Mesendoderm (in vitro differentiated cells): ENCODE measurements around the gene FGF12.
"Not testable (repeated sequence)": the region's sequence is repeated elsewhere in the genome, so short reads cannot be mapped to it uniquely, and the experiment has no call there.

Source experiments
- DNase-seq: peaks from one replicate; pipeline ENCODE4 v3.0.0; 2013
- H2AK5ac ChIP-seq: 2 replicates; pipeline ENCODE4 v1.6.1; 2013; ENCODE audit warnings: low read length, inconsistent platforms
- H2BK120ac ChIP-seq: 2 replicates; pipeline ENCODE4 v1.6.1; 2013; ENCODE audit warnings: low read depth, mild to moderate bottlenecking, low read length, moderate library complexity, mixed read lengths
- H2BK15ac ChIP-seq: replicated peaks from 2 replicates; pipeline ENCODE4 v1.6.1; 2013; ENCODE audit warnings: low read depth, mild to moderate bottlenecking, moderate library complexity
- H2BK5ac ChIP-seq: 2 replicates; pipeline ENCODE4 v1.6.1; 2013; ENCODE audit warnings: low read length, inconsistent platforms
- H3K18ac ChIP-seq: 2 replicates; pipeline ENCODE4 v1.6.1; 2013; ENCODE audit warnings: mild to moderate bottlenecking, low read length, mixed read lengths
- H3K23ac ChIP-seq: one replicate; pipeline ENCODE4 v1.6.1; 2013; ENCODE audit warnings: low read length
- H3K27ac ChIP-seq: 2 replicates; pipeline ENCODE4 v1.5.1; 2013; ENCODE audit warnings: low read depth, mild to moderate bottlenecking, inconsistent platforms, low read length, moderate library complexity
- H3K27me3 ChIP-seq: 2 replicates; pipeline ENCODE4 v1.6.1; 2013; ENCODE audit warnings: low read length, control low read depth, mild to moderate bottlenecking, inconsistent platforms; ENCODE audit not compliant: insufficient read depth, poor library complexity
- H3K36me3 ChIP-seq: 2 replicates; pipeline ENCODE4 v1.6.1; 2013; ENCODE audit warnings: low read length, inconsistent platforms; ENCODE audit not compliant: control insufficient read depth, insufficient read depth
- H3K4ac ChIP-seq: one replicate; pipeline ENCODE4 v1.6.1; 2013; ENCODE audit warnings: low read depth, mild to moderate bottlenecking, low read length, moderate library complexity
- H3K4me1 ChIP-seq: 2 replicates; pipeline ENCODE4 v1.6.1; 2013; ENCODE audit warnings: low read depth, low read length, inconsistent platforms; ENCODE audit not compliant: control insufficient read depth
- H3K4me2 ChIP-seq: 2 replicates; pipeline ENCODE4 v1.6.1; 2013; ENCODE audit warnings: low read length
- H3K4me3 ChIP-seq: 2 replicates; pipeline ENCODE4 v1.5.1; 2013; ENCODE audit warnings: mild to moderate bottlenecking, low read length
- H3K56ac ChIP-seq: one replicate; pipeline ENCODE4 v1.6.1; 2013; ENCODE audit warnings: low read length
- H3K79me1 ChIP-seq: 2 replicates; pipeline ENCODE4 v1.6.1; 2013; ENCODE audit warnings: low read length, inconsistent platforms
- H3K79me2 ChIP-seq: 2 replicates; pipeline ENCODE4 v1.6.1; 2013; ENCODE audit warnings: mild to moderate bottlenecking, low read length; ENCODE audit not compliant: control insufficient read depth, insufficient read depth
- H3K9ac ChIP-seq: 2 replicates; pipeline ENCODE4 v1.6.1; 2013; ENCODE audit warnings: low read length, inconsistent platforms
- H4K5ac ChIP-seq: one replicate; pipeline ENCODE4 v1.6.1; 2013; ENCODE audit warnings: low read length
- H4K8ac ChIP-seq: one replicate; pipeline ENCODE4 v1.6.1; 2013; ENCODE audit warnings: low read depth, mild to moderate bottlenecking, control low read depth, low read length, moderate library complexity
- WGBS: extraction: QIAGEN DNeasy Blood & Tissue Kit; methylation state at CpG from one replicate; pipeline ENCODE4 v1.1.7; 2013; ENCODE audit warnings: low lambda C conversion rate, missing lambda C conversion rate; ENCODE audit not compliant: insufficient coverage; ENCODE audit errors: extremely low coverage; 5-methylcytosine and 5-hydroxymethylcytosine counted together

The FGF12 gene

DNA sequence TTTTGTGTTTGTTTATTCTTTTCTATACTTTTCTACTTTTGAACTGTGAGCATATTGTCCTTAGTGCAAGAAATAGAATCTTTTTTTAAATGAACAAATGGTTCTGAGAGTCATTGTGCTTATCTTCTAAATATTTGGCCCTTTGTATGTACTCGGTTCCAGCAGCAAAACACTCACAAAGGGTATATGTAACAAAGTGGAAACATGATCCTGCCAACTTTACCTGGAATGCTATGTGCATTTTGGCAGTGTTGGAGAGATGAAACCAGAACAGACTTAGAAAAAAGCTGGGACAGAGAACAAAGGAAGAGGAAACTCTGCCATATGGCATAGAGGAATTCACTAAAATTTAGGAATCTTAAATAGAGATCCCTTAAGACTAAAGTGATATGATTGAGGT, 150.1 kb downstream of the FGF12 start:
- WGBS, result no CpG with 5 or more reads among the region's 1 CpG
- Histone ChIP-seq H3K4me3 (no peak overlapping the region), H2BK15ac (no peak overlapping the region), H2AK5ac (no peak overlapping the region), H3K23ac (no peak overlapping the region), H3K18ac (no peak overlapping the region), H4K5ac (no peak overlapping the region), H3K79me2 (no peaks in the 10 kb centered on the region), H3K4ac (no peak overlapping the region), H2BK5ac (no peak overlapping the region), H2BK120ac (no peak overlapping the region), H3K27ac (no peak overlapping the region), H3K56ac (no peak overlapping the region), H4K8ac (no peak overlapping the region), H3K79me1 (no peaks in the 10 kb centered on the region), H3K9ac (no peak overlapping the region), H3K4me1 (no peaks in the 10 kb centered on the region), H3K36me3 (no peaks in the 10 kb centered on the region), H3K27me3 (no peaks in the 10 kb centered on the region), H3K4me2 (no peak overlapping the region)
- no peak for DNase-seq

DNA sequence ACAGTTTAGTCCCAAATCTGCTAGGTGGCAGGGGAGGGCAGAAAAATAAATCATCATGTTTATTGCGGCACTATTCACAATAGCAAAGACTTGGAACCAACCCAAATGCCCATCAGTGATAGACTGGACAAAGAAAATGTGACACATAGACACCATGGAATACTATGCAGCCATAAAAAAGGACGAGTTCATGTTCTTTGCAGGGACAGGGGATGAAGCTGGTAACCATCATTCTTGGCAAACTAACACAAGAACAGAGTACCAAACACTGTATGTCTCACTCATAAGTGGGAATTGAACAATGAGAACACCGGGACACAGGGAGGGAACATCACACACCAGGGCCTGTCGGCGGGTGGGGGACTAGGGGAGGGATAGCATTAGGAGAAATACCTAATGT, 150.6 kb downstream of the FGF12 start:
- not testable (repeated sequence) for H3K4me3 ChIP-seq, H3K27me3 ChIP-seq, H3K4me2 ChIP-seq, H3K79me2 ChIP-seq, H3K27ac ChIP-seq, H3K36me3 ChIP-seq, H3K4ac ChIP-seq, H2BK15ac ChIP-seq, H3K56ac ChIP-seq, H3K4me1 ChIP-seq, H4K8ac ChIP-seq, H2AK5ac ChIP-seq, H3K9ac ChIP-seq, H4K5ac ChIP-seq, H3K18ac ChIP-seq, H2BK5ac ChIP-seq, H2BK120ac ChIP-seq, H3K23ac ChIP-seq, H3K79me1 ChIP-seq, DNase-seq
- WGBS, result no CpG with 5 or more reads among the region's 5 CpGs

GRCh38 chr3:192575879-192576506, 151.3 kb downstream of the FGF12 start:
- no peaks in the 10 kb centered on the region for H3K27me3 ChIP-seq
- H3K18ac ChIP-seq, result no peak overlapping the region
- no peak overlapping the region for H3K27ac ChIP-seq
- no peaks in the 10 kb centered on the region for H3K79me2 ChIP-seq
- no peak overlapping the region for H2BK15ac ChIP-seq
- H3K4me1 ChIP-seq, result no peaks in the 10 kb centered on the region
- H3K79me1 ChIP-seq, result no peaks in the 10 kb centered on the region
- no peak overlapping the region for H3K4ac ChIP-seq
- no peak overlapping the region for H3K4me3 ChIP-seq
- H4K8ac ChIP-seq, result no peak overlapping the region
- no peak overlapping the region for H3K4me2 ChIP-seq
- no peak overlapping the region for H3K23ac ChIP-seq
- no peak overlapping the region for H2BK5ac ChIP-seq
- H4K5ac ChIP-seq, result no peak overlapping the region
- no peak for DNase-seq
- no peaks in the 10 kb centered on the region for H3K36me3 ChIP-seq
- no peak overlapping the region for H3K9ac ChIP-seq
- H2AK5ac ChIP-seq, result no peak overlapping the region
- H3K56ac ChIP-seq, result no peak overlapping the region
- H2BK120ac ChIP-seq, result no peak overlapping the region
- no CpG with 5 or more reads among the region's 3 CpGs for WGBS

DNA sequence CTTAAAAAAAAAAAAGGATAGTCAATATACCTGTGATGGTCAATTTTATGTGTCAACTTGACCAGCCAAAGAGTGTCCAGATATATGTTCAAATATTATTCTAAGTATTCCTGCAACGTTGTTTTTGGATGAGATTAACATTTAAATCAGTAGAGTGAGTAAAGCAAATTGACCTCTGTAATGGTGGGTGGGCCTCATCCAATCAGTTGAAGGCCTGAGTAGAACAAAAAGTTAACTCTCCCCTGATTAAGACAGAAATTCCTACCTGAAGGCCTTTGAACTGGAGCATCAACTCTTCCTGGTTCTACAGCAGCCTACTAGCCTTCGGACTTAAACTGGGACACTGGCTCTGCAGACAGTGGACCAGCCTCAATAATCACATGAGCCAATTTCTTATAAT, 154.1 kb downstream of the FGF12 start:
- H3K36me3 ChIP-seq, result no peaks in the 10 kb centered on the region
- no peak overlapping the region for H3K23ac ChIP-seq
- no peak overlapping the region for H2AK5ac ChIP-seq
- no peak overlapping the region for H3K56ac ChIP-seq
- no peak overlapping the region for H3K4ac ChIP-seq
- no peak overlapping the region for H2BK120ac ChIP-seq
- no peak overlapping the region for H4K8ac ChIP-seq
- no peaks in the 10 kb centered on the region for H3K4me1 ChIP-seq
- H3K27ac ChIP-seq, result no peak overlapping the region
- no peak overlapping the region for H2BK5ac ChIP-seq
- H2BK15ac ChIP-seq, result no peak overlapping the region
- no peak overlapping the region for H3K9ac ChIP-seq
- no CpG with 5 or more reads among the region's 2 CpGs for WGBS
- no peak overlapping the region for H3K4me3 ChIP-seq
- no peaks in the 10 kb centered on the region for H3K79me2 ChIP-seq
- no peak for DNase-seq
- no peaks in the 10 kb centered on the region for H3K27me3 ChIP-seq
- no peak overlapping the region for H4K5ac ChIP-seq
- no peak overlapping the region for H3K4me2 ChIP-seq
- no peak overlapping the region for H3K18ac ChIP-seq
- no peaks in the 10 kb centered on the region for H3K79me1 ChIP-seq

- Histone ChIP-seq H2BK15ac (no peak overlapping the region), H3K27me3 (no peaks in the 10 kb centered on the region), H3K56ac (no peak overlapping the region), H3K36me3 (no peaks in the 10 kb centered on the region), H3K23ac (no peak overlapping the region), H3K4me2 (no peak overlapping the region), H4K8ac (no peak overlapping the region), H3K79me1 (no peaks in the 10 kb centered on the region), H3K27ac (no peak overlapping the region), H3K4ac (no peak overlapping the region), H4K5ac (no peak overlapping the region), H2BK120ac (no peak overlapping the region), H2AK5ac (no peak overlapping the region), H2BK5ac (no peak overlapping the region), H3K18ac (no peak overlapping the region), H3K4me3 (no peak overlapping the region), H3K9ac (no peak overlapping the region), H3K79me2 (no peaks in the 10 kb centered on the region), H3K4me1 (no peaks in the 10 kb centered on the region)
- DNase-seq, result no peak
- no CpG with 5 or more reads among the region's 30 CpGs for WGBS
Measured at GRCh38 chr3:192570821-192571791, 156.2 kb downstream of the FGF12 start.
